ENCODE data around the gene PSMC3. TPM values are rescaled to one million over a fixed set of nuclear protein-coding genes. Genes with fewer than 3 reads are reported as not detected.

Gene PSMC3
- total RNA-seq, 1 donor from 2014 or later: 130 TPM

DNA sequence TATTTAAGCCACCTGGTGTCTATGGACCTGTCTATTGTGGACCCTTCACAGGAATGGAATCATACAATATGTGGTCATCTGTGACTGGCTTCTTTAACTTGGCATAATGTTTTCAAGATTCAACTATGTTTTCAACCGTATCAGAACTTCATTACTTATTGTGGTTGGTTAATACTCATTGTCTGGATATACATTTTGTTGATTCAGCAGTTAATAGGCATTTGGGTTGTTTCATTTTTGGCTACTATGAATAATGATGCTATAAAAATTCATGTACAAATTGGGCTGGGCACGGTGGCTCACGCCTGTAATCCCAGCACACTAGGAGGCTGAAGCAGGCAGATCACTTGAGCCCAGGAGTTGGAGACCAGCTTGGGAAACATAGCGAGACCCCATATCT, 25.2 kb upstream of the PSMC3 start:
- no peak overlapping the region for H3K27ac Mint-ChIP-seq (ENCODE audit: unreplicated experiment)
- no peaks in the 10 kb centered on the region for H3K4me1 ChIP-seq (ENCODE audit: insufficient read depth, low read length)

DNA sequence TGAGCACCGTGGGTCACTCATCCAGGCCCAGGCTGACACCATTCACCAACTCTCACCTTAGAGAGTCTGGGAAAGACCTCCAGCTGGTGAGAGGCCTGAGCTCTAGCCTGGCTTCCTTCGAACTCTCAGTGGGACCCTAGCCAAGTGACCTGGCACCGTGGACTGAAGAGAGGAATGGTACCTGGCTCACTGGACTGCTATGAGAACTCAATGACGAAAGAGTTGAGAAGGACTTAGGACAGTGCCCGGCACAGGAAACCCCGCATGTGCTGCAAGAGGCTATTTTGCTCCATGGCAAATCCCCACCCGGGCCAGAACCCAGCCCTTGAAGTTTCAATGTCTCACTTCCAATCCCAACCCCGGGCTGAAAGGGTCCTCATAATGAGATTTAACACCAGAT, 23.3 kb upstream of the PSMC3 start:
- H3K9me3 ChIP-seq (ENCODE audit: insufficient read depth, low read depth, low read length): no peaks in the 10 kb centered on the region
- Mint-ChIP-seq H3K9me3 (ENCODE audit: unreplicated experiment) (no peaks in the 10 kb centered on the region), H3K27ac (ENCODE audit: unreplicated experiment) (no peak overlapping the region), H3K27me3 (ENCODE audit: low read depth, unreplicated experiment) (no peaks in the 10 kb centered on the region), H3K36me3 (ENCODE audit: low read depth, unreplicated experiment) (peaks cover 8% of the 10 kb centered on the region), H3K4me1 (ENCODE audit: low read depth, unreplicated experiment) (no peaks in the 10 kb centered on the region), H3K4me3 (ENCODE audit: unreplicated experiment) (no peak overlapping the region)
- H2AFZ ChIP-seq (ENCODE audit: low read depth, low read length): no peak overlapping the region
- H3K79me2 ChIP-seq (ENCODE audit: insufficient read depth, low read length): no peaks in the 10 kb centered on the region
- H3K27me3 ChIP-seq (ENCODE audit: insufficient read depth, low read length): no peaks in the 10 kb centered on the region
- no peak for DNase-seq (ENCODE audit: low read depth)
- no peaks in the 10 kb centered on the region for H3K36me3 ChIP-seq (ENCODE audit: insufficient read depth, low read length)
- TF ChIP-seq, protein P1, sequence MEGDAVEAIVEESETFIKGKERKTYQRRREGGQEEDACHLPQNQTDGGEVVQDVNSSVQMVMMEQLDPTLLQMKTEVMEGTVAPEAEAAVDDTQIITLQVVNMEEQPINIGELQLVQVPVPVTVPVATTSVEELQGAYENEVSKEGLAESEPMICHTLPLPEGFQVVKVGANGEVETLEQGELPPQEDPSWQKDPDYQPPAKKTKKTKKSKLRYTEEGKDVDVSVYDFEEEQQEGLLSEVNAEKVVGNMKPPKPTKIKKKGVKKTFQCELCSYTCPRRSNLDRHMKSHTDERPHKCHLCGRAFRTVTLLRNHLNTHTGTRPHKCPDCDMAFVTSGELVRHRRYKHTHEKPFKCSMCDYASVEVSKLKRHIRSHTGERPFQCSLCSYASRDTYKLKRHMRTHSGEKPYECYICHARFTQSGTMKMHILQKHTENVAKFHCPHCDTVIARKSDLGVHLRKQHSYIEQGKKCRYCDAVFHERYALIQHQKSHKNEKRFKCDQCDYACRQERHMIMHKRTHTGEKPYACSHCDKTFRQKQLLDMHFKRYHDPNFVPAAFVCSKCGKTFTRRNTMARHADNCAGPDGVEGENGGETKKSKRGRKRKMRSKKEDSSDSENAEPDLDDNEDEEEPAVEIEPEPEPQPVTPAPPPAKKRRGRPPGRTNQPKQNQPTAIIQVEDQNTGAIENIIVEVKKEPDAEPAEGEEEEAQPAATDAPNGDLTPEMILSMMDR (IDR thresholded peaks at IDR 0.05; ENCODE audit: insufficient read depth, low read depth, low read length): no peak
- no peak for TF ChIP-seq EZH2 (IDR thresholded peaks at IDR 0.05; ENCODE audit: insufficient read depth, low read length)
- no peaks in the 10 kb centered on the region for H4K20me1 ChIP-seq (ENCODE audit: insufficient read depth, low read length)
- FAIRE-seq: no peak
- no peak overlapping the region for H3K4me2 ChIP-seq (ENCODE audit: low read length)
- no peak overlapping the region for H3K27ac ChIP-seq (ENCODE audit: low read depth, low read length)
- H3K9ac ChIP-seq (ENCODE audit: low read length): no peak overlapping the region
- no peaks in the 10 kb centered on the region for H3K4me1 ChIP-seq (ENCODE audit: insufficient read depth, low read length)
- no peak overlapping the region for H3K4me3 ChIP-seq (ENCODE audit: insufficient read depth, low read depth, low read length)

More for the DNA sequence above, 25.2 kb upstream of the PSMC3 start:
- DNase-seq (ENCODE audit: low read depth) (no peak), FAIRE-seq (no peak)
- Histone ChIP-seq H3K36me3 (ENCODE audit: insufficient read depth, low read length) (no peaks in the 10 kb centered on the region), H3K4me3 (ENCODE audit: insufficient read depth, low read depth, low read length) (no peak overlapping the region), H3K79me2 (ENCODE audit: insufficient read depth, low read length) (no peaks in the 10 kb centered on the region), H2AFZ (ENCODE audit: low read depth, low read length) (no peak overlapping the region), H3K4me2 (ENCODE audit: low read length) (no peak overlapping the region), H3K27me3 (ENCODE audit: insufficient read depth, low read length) (no peaks in the 10 kb centered on the region), H3K27ac (ENCODE audit: low read depth, low read length) (no peak overlapping the region), H4K20me1 (ENCODE audit: insufficient read depth, low read length) (no peaks in the 10 kb centered on the region), H3K9me3 (ENCODE audit: insufficient read depth, low read depth, low read length) (no peaks in the 10 kb centered on the region), H3K9ac (ENCODE audit: low read length) (no peak overlapping the region)
- Mint-ChIP-seq H3K4me1 (ENCODE audit: low read depth, unreplicated experiment) (no peaks in the 10 kb centered on the region), H3K36me3 (ENCODE audit: low read depth, unreplicated experiment) (peaks cover 9% of the 10 kb centered on the region), H3K4me3 (ENCODE audit: unreplicated experiment) (no peak overlapping the region), H3K9me3 (ENCODE audit: unreplicated experiment) (no peaks in the 10 kb centered on the region), H3K27me3 (ENCODE audit: low read depth, unreplicated experiment) (no peaks in the 10 kb centered on the region)
- TF ChIP-seq, protein P1 (IDR thresholded peaks at IDR 0.05; ENCODE audit: insufficient read depth, low read depth, low read length): no peak
- no peak for TF ChIP-seq EZH2 (IDR thresholded peaks at IDR 0.05; ENCODE audit: insufficient read depth, low read length)

DNA sequence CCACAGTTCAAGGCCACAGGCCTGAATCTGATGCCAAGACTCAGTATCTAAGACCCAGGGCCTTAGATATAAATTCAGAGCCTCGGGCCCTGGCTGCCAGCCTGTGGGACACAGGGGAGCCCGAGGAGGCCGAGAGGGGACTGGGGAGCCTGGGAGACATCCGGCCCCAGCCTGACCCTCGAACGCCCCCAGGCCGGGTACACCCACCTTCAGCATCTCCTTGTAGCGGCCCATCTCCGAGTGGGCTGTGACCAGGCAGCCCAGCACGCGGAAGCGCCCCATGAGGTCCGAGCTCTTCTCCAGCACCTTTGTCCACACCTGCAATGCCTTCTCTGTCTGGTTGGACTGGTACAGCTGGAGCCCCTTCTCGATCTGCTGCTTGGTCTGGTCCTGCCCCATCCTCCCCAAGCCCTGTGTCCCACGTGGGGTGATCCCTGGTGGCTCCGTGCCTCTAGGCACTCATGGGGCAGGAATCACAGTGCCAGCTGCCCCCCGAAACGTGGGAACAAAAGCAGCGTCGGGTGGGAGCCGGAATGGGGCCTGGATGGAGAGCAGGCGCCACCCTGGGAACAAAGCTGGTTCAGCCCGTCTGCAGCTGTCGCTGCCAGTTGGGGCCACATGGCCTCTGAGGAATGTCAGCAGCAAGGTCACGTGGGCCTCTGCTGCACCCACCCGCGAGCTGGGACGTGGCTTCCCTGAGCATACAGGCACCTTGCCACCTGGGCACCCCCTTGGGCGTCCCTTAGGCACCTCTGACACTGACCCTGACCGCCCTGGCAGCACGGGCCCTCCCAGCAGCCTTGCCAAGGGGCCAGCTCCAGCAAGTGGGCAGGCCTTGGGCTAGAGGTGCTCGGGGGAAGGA, 22.6 kb upstream of the PSMC3 start, which contains the start of gene RAPSN:
Gene RAPSN, minus strand, starts transcription at position 571 of the 862 bp plus-strand sequence. Its CDS starts 172 bp downstream, at position 399.
- Mint-ChIP-seq H3K36me3 (ENCODE audit: low read depth, unreplicated experiment) (peaks cover 8% of the 10 kb centered on the region), H3K27me3 (ENCODE audit: low read depth, unreplicated experiment) (no peaks in the 10 kb centered on the region), H3K9me3 (ENCODE audit: unreplicated experiment) (no peaks in the 10 kb centered on the region), H3K27ac (ENCODE audit: unreplicated experiment) (no peak within 1 kb of the TSS), H3K4me1 (ENCODE audit: low read depth, unreplicated experiment) (no peaks in the 10 kb centered on the region), H3K4me3 (ENCODE audit: unreplicated experiment) (no peak within 1 kb of the TSS)
- Histone ChIP-seq H3K9ac (ENCODE audit: low read length) (no peak within 1 kb of the TSS), H4K20me1 (ENCODE audit: insufficient read depth, low read length) (no peaks in the 10 kb centered on the region), H3K27ac (ENCODE audit: low read depth, low read length) (no peak within 1 kb of the TSS), H3K4me3 (ENCODE audit: insufficient read depth, low read depth, low read length) (no peak within 1 kb of the TSS), H3K4me2 (ENCODE audit: low read length) (no peak within 1 kb of the TSS), H3K4me1 (ENCODE audit: insufficient read depth, low read length) (no peaks in the 10 kb centered on the region), H3K79me2 (ENCODE audit: insufficient read depth, low read length) (no peaks in the 10 kb centered on the region), H2AFZ (ENCODE audit: low read depth, low read length) (no peak within 1 kb of the TSS), H3K9me3 (ENCODE audit: insufficient read depth, low read depth, low read length) (no peaks in the 10 kb centered on the region), H3K27me3 (ENCODE audit: insufficient read depth, low read length) (no peaks in the 10 kb centered on the region), H3K36me3 (ENCODE audit: insufficient read depth, low read length) (no peaks in the 10 kb centered on the region)
- FAIRE-seq (no peak), DNase-seq (ENCODE audit: low read depth) (no peak)
- TF ChIP-seq, protein P1 (IDR thresholded peaks at IDR 0.05; ENCODE audit: insufficient read depth, low read depth, low read length): no peak
- no peak for TF ChIP-seq EZH2 (IDR thresholded peaks at IDR 0.05; ENCODE audit: insufficient read depth, low read length)

Measured in astrocyte (in vitro differentiated cells and primary cell).